ENCODE results near the gene SF3B3.
"Not testable (repeated sequence)": the region's sequence is repeated elsewhere in the genome, so short reads cannot be mapped to it uniquely, and the experiment has no call there.

SF3B3 gene

GRCh38 chr16:70512456-70512855, 11.2 kb upstream of the SF3B3 start:
- no peak for DNase-seq

GRCh38 chr16:70520612-70521297, 2.9 kb upstream of the SF3B3 start:
- DNase-seq: no peak

DNA sequence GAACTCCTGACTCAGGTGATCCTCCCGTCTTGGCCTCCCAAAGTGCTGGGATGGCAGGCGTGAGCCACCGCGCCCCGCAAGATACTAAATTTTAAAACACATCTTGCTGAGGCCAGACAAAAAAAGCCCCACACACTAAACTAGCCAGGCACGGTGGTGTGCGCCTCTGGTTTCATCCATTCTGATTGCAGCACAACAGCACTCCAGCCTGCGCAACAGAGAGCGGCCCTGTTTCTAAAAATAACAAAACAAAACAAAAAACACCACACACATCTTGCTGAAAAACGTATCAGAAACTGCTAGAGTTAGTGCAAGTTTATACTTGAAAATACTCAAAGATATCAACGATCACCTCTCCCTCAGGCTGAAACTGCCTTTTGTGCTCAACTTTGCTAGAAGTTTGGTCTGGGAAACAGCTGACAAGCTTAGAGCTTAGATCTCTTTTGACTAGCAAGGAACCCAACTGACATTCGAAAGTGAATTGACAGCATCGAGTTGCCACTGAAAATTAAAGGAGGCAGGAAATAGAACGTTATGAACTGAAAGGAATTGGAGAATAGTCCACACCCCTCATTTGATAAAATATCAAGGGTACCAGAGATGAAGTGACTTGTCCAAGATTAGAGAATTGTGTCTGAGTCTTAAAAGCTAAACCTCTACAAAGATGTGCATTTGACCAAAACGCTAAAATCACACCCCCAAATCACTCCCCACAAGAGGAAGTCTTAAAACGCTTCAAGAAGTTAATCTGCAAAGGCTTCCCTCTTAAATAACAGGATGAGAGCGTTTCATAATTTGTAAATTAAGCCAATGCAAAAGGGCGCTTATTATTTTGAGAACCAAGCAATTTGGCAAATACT, 1.2 kb upstream of the SF3B3 start:
- no peak for DNase-seq

GRCh38 chr16:70523076-70523742, 407 bp upstream of the SF3B3 start, which contains the start of gene COG4:
TSS of gene COG4 (minus strand) at chr16:70523554. CDS start at chr16:70523543, 11 bp downstream.
- DNase-seq: peak; percentile 92

DNA sequence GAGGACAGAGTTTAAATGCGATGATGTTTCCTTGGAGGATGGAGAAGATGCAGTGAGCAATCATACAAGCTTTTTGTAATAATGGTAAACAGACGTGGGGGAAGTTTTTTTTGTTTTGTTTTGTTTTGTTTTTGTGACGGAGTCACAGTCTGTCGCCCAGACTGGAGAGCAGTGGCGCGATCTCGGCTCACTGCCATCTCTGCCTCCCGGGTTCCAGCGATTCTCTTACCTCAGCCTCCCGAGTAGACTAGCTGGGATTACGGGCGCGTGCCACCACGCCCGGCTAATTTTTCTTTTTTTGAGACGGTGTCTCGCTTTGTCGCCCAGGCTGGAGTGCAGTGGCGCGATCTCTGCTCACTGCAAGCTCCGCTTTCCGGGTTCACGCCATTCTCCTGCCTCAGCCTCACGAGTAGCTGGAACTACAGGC, 796 bp downstream of the SF3B3 start:
- DNase-seq: not testable (repeated sequence)

DNA sequence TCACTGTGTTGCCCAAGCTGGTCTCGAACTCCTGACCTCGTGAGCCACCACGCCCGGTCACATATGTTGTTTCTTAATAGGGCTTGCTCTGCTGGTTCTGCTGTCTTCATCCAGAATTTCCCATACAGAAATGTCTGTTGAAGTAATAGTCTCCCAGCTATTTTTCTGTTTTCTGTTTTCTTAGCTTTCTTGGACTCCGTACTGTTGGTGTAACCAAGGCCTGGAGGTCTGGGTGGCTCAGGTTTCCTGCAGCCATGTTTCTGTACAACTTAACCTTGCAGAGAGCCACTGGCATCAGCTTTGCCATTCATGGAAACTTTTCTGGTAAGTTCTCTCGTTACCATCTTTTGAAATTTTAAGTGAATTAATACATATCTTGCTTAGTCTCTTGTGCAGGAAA, 2.8 kb downstream of the SF3B3 start:
- no peak for DNase-seq

GRCh38 chr16:70527315-70527996, 3.8 kb downstream of the SF3B3 start:
- no peak for DNase-seq

GRCh38 chr16:70529051-70529777, 5.6 kb downstream of the SF3B3 start:
- DNase-seq: no peak

- not testable (repeated sequence) for DNase-seq
Observed at GRCh38 chr16:70529954-70530353, 6.3 kb downstream of the SF3B3 start.

GRCh38 chr16:70534971-70535370, 11.4 kb downstream of the SF3B3 start:
- DNase-seq: no peak

GRCh38 chr16:70540994-70541393, 17.4 kb downstream of the SF3B3 start:
- DNase-seq: no peak

DNA sequence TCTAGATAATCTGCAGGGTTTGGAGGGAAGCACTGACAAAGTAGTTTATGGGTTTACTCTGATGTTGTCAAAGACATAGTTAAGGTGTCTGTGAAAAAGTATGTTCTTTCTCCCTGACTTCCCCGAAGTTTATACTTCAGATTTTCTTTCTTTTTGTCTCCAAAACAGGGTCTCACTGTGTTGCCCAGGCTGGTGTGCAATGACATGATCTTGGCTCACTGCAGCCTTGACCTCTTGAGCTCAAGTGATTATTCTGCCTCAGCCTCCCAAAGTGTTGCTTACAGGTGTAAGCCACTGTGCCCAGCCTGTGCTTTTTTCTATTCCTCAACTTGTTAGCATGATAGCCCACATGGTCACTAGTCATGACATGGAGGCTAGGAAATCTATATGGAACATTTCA, 20.9 kb downstream of the SF3B3 start:
- no peak for DNase-seq

GRCh38 chr16:70548936-70549335, 25.3 kb downstream of the SF3B3 start:
- no peak for DNase-seq

- DNase-seq: no peak
Observed at GRCh38 chr16:70550082-70550481, 26.5 kb downstream of the SF3B3 start.

GRCh38 chr16:70551788-70552187, 28.2 kb downstream of the SF3B3 start:
- no peak for DNase-seq

GRCh38 chr16:70552675-70553074, 29.1 kb downstream of the SF3B3 start:
- DNase-seq: no peak

- no peak for DNase-seq
Observed at GRCh38 chr16:70553645-70554044, 30.0 kb downstream of the SF3B3 start.

- no peak for DNase-seq
Observed at GRCh38 chr16:70556063-70556462, 32.4 kb downstream of the SF3B3 start.

GRCh38 chr16:70561623-70562022, 38.0 kb downstream of the SF3B3 start:
- DNase-seq: no peak

DNA sequence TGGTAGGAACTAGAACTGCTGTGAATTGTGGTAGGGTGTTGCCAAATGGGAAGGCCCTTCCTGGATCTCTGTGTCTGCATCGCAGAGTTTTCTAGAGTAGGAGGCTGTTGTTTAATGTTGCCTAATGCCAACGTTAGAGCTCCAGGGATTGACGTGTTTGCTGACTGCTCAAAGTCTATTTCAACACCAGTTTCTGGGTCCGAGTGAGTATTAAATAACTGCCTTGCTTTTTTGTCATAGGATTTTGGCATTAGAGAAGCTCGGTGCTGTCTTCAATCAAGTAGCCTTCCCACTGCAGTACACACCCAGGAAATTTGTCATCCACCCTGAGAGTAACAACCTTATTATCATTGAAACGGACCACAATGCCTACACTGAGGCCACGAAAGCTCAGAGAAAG, 40.0 kb downstream of the SF3B3 start:
- no peak for DNase-seq

- DNase-seq: no peak
Observed at GRCh38 chr16:70565053-70565452, 41.4 kb downstream of the SF3B3 start.

GRCh38 chr16:70568601-70569237, 45.1 kb downstream of the SF3B3 start:
- DNase-seq: no peak
